Dendritic cell treated with granulocyte-macrophage colony-stimulating factor and Interleukin-4, amounts not matched to agents 40 ng/mL and 50 ng/mL, for 4 days (primary cell): ENCODE data around the gene PRELID3B.

Experiments used
- H3K27ac Mint-ChIP-seq: one replicate; pipeline ENCODE4 v1.8.0; 2022; ENCODE audit warnings: mild to moderate bottlenecking, mixed read lengths
- H3K27me3 Mint-ChIP-seq: one replicate; pipeline ENCODE4 v1.8.0; 2022; ENCODE audit warnings: mild to moderate bottlenecking, mixed read lengths
- H3K36me3 Mint-ChIP-seq: one replicate; pipeline ENCODE4 v1.8.0; 2022; ENCODE audit warnings: low read depth, mixed read lengths
- H3K4me1 Mint-ChIP-seq: one replicate; pipeline ENCODE4 v1.8.0; 2022; ENCODE audit warnings: low read depth, mixed read lengths
- H3K4me3 Mint-ChIP-seq: one replicate; pipeline ENCODE4 v1.8.0; 2022; ENCODE audit warnings: mild to moderate bottlenecking, moderate library complexity, mixed read lengths
- H3K9me3 Mint-ChIP-seq: one replicate; pipeline ENCODE4 v1.8.0; 2022; ENCODE audit warnings: mixed read lengths
- intact Hi-C: fragments of 100-400 bp; cut with micrococcal nuclease; formaldehyde crosslinking; loops from one replicate; pipeline ENCODE4 v1.15.0; 2022

The PRELID3B gene

GRCh38 chr20:59069026-59069425, 26.4 kb upstream of the PRELID3B start:
- intact Hi-C loops, result no loop called here
- no peak overlapping the region for H3K4me3 Mint-ChIP-seq
- H3K27ac Mint-ChIP-seq, result peak overlapping the region; percentile 60
- H3K9me3 Mint-ChIP-seq, result no peaks in the 10 kb centered on the region
- H3K27me3 Mint-ChIP-seq, result peaks cover 9% of the 10 kb centered on the region
- H3K36me3 Mint-ChIP-seq, result no peaks in the 10 kb centered on the region
- H3K4me1 Mint-ChIP-seq, result peaks cover 61% of the 10 kb centered on the region

- Mint-ChIP-seq H3K4me3 (no peak overlapping the region), H3K27ac (peak overlapping the region; percentile 60), H3K36me3 (no peaks in the 10 kb centered on the region), H3K27me3 (peaks cover 10% of the 10 kb centered on the region), H3K4me1 (peaks cover 62% of the 10 kb centered on the region), H3K9me3 (no peaks in the 10 kb centered on the region)
- intact Hi-C loops, result no loop called here
Measured at GRCh38 chr20:59068534-59068933, 25.9 kb upstream of the PRELID3B start.

- intact Hi-C loops, result no loop called here
- Mint-ChIP-seq H3K27ac (no peak overlapping the region), H3K27me3 (peaks cover 25% of the 10 kb centered on the region), H3K36me3 (no peaks in the 10 kb centered on the region), H3K9me3 (no peaks in the 10 kb centered on the region), H3K4me3 (no peak overlapping the region), H3K4me1 (peaks cover 29% of the 10 kb centered on the region)
Measured at GRCh38 chr20:59064214-59064722, 21.7 kb upstream of the PRELID3B start.

GRCh38 chr20:59063358-59064213, 21.0 kb upstream of the PRELID3B start:
- intact Hi-C loops, result no loop called here
- Mint-ChIP-seq H3K4me1 (peaks cover 23% of the 10 kb centered on the region), H3K9me3 (no peaks in the 10 kb centered on the region), H3K27me3 (peaks cover 27% of the 10 kb centered on the region), H3K27ac (no peak overlapping the region), H3K36me3 (no peaks in the 10 kb centered on the region), H3K4me3 (no peak overlapping the region)

- Mint-ChIP-seq H3K36me3 (no peaks in the 10 kb centered on the region), H3K27me3 (peaks cover 27% of the 10 kb centered on the region), H3K27ac (no peak overlapping the region), H3K4me1 (peaks cover 9% of the 10 kb centered on the region), H3K4me3 (no peak overlapping the region), H3K9me3 (no peaks in the 10 kb centered on the region)
- intact Hi-C loops, result no loop called here
Measured at GRCh38 chr20:59062081-59062480, 19.5 kb upstream of the PRELID3B start.

GRCh38 chr20:59055302-59055701, 12.7 kb upstream of the PRELID3B start:
- Mint-ChIP-seq H3K27ac (no peak overlapping the region), H3K36me3 (no peaks in the 10 kb centered on the region), H3K4me1 (no peaks in the 10 kb centered on the region), H3K4me3 (no peak overlapping the region), H3K9me3 (no peaks in the 10 kb centered on the region), H3K27me3 (peaks cover 32% of the 10 kb centered on the region)
- intact Hi-C loops, result loop anchor here (2.0 to 10.0 kb wide), 3 partner anchors 152 to 349 kb away; no protein-coding TSS in a partner anchor

- H3K4me1 Mint-ChIP-seq, result peaks cover 4% of the 10 kb centered on the region
- H3K27me3 Mint-ChIP-seq, result peaks cover 34% of the 10 kb centered on the region
- no peaks in the 10 kb centered on the region for H3K36me3 Mint-ChIP-seq
- H3K27ac Mint-ChIP-seq, result no peak overlapping the region
- no peak overlapping the region for H3K4me3 Mint-ChIP-seq
- H3K9me3 Mint-ChIP-seq, result no peaks in the 10 kb centered on the region
- intact Hi-C loops, result loop anchor here (10.0 kb wide), 1 partner anchor 353 kb away; no protein-coding TSS in a partner anchor
Measured at GRCh38 chr20:59051666-59052185, 9.1 kb upstream of the PRELID3B start.

- no peak overlapping the region for H3K4me3 Mint-ChIP-seq
- H3K27ac Mint-ChIP-seq, result no peak overlapping the region
- peaks cover 4% of the 10 kb centered on the region for H3K4me1 Mint-ChIP-seq
- H3K36me3 Mint-ChIP-seq, result no peaks in the 10 kb centered on the region
- H3K9me3 Mint-ChIP-seq, result no peaks in the 10 kb centered on the region
- H3K27me3 Mint-ChIP-seq, result peaks cover 34% of the 10 kb centered on the region
- intact Hi-C loops, result loop anchor here (10.0 kb wide), 1 partner anchor 354 kb away; no protein-coding TSS in a partner anchor
Measured at GRCh38 chr20:59050437-59050836, 7.9 kb upstream of the PRELID3B start.

- intact Hi-C loops, result no loop called here
- Mint-ChIP-seq H3K4me1 (peaks cover 4% of the 10 kb centered on the region), H3K36me3 (no peaks in the 10 kb centered on the region), H3K4me3 (no peak overlapping the region), H3K27ac (no peak overlapping the region), H3K27me3 (peaks cover 26% of the 10 kb centered on the region), H3K9me3 (no peaks in the 10 kb centered on the region)
Measured at GRCh38 chr20:59048681-59049030, 6.1 kb upstream of the PRELID3B start.

GRCh38 chr20:59047938-59048680, 5.5 kb upstream of the PRELID3B start:
- Mint-ChIP-seq H3K4me1 (peaks cover 9% of the 10 kb centered on the region), H3K9me3 (no peaks in the 10 kb centered on the region), H3K27ac (no peak overlapping the region), H3K4me3 (no peak overlapping the region), H3K36me3 (no peaks in the 10 kb centered on the region), H3K27me3 (peaks cover 22% of the 10 kb centered on the region)
- intact Hi-C loops, result no loop called here

- Mint-ChIP-seq H3K4me1 (peaks cover 13% of the 10 kb centered on the region), H3K4me3 (no peak overlapping the region), H3K27me3 (peaks cover 15% of the 10 kb centered on the region), H3K9me3 (no peaks in the 10 kb centered on the region), H3K36me3 (peaks cover 9% of the 10 kb centered on the region), H3K27ac (no peak overlapping the region)
- intact Hi-C loops, result no loop called here
Measured at GRCh38 chr20:59046862-59047261, 4.3 kb upstream of the PRELID3B start.

GRCh38 chr20:59044796-59045195, 2.2 kb upstream of the PRELID3B start:
- no peak overlapping the region for H3K27ac Mint-ChIP-seq
- intact Hi-C loops, result no loop called here
- peaks cover 34% of the 10 kb centered on the region for H3K4me1 Mint-ChIP-seq
- no peak overlapping the region for H3K4me3 Mint-ChIP-seq
- H3K27me3 Mint-ChIP-seq, result peaks cover 3% of the 10 kb centered on the region
- peaks cover 26% of the 10 kb centered on the region for H3K36me3 Mint-ChIP-seq
- H3K9me3 Mint-ChIP-seq, result no peaks in the 10 kb centered on the region

- no peak overlapping the region for H3K27ac Mint-ChIP-seq
Measured at GRCh38 chr20:59044295-59044694, 1.7 kb upstream of the PRELID3B start.

GRCh38 chr20:59043698-59044097, 1.1 kb upstream of the PRELID3B start:
- intact Hi-C loops, result no loop called here
- Mint-ChIP-seq H3K27ac (peak overlapping the region; percentile 91), H3K9me3 (no peaks in the 10 kb centered on the region), H3K27me3 (no peaks in the 10 kb centered on the region), H3K4me3 (no peak overlapping the region), H3K4me1 (peaks cover 35% of the 10 kb centered on the region), H3K36me3 (peaks cover 28% of the 10 kb centered on the region)

More at GRCh38 chr20:59044295-59044694, 1.7 kb upstream of the PRELID3B start:
- intact Hi-C loops, result no loop called here
- peaks cover under 1% of the 10 kb centered on the region for H3K27me3 Mint-ChIP-seq
- H3K9me3 Mint-ChIP-seq, result no peaks in the 10 kb centered on the region
- H3K36me3 Mint-ChIP-seq, result peaks cover 28% of the 10 kb centered on the region
- peaks cover 35% of the 10 kb centered on the region for H3K4me1 Mint-ChIP-seq
- no peak overlapping the region for H3K4me3 Mint-ChIP-seq
